Choroid plexus epithelial cell (primary cell): Measurements from ENCODE around the gene VGLL4.
"Not testable (repeated sequence)": the region's sequence is repeated elsewhere in the genome, so short reads cannot be mapped to it uniquely, and the experiment has no call there.

ENCODE experiments used
- DNase-seq: peaks from one replicate; pipeline ENCODE4 v3.0.0-alpha.2; 2010; ENCODE audit warnings: low read depth
- H3K4me3 ChIP-seq: 2 replicates; pipeline ENCODE4 v1.5.1; 2011; ENCODE audit warnings: low read depth, mild to moderate bottlenecking, control low read depth, low read length, moderate library complexity
- CTCF ChIP-seq: conservative IDR thresholded peaks from 2 replicates; pipeline ENCODE4 v1.5.1; 2011; ENCODE audit warnings: low read depth, mild to moderate bottlenecking, control low read depth, inconsistent platforms, low read length, moderate library complexity

VGLL4 gene

GRCh38 chr3:11602239-11602840, 41.4 kb downstream of the VGLL4 start:
- no peak for DNase-seq
- TF ChIP-seq CTCF, result no peak
- H3K4me3 ChIP-seq, result no peak overlapping the region

GRCh38 chr3:11601446-11602238, 42.1 kb downstream of the VGLL4 start:
- no peak overlapping the region for H3K4me3 ChIP-seq
- no peak for TF ChIP-seq CTCF
- DNase-seq, result peak; percentile 29

GRCh38 chr3:11600501-11601282, 43.0 kb downstream of the VGLL4 start:
- no peak overlapping the region for H3K4me3 ChIP-seq
- no peak for TF ChIP-seq CTCF
- peak; percentile 98 for DNase-seq

GRCh38 chr3:11596387-11596786, 47.3 kb downstream of the VGLL4 start:
- peak; percentile 23 for DNase-seq
- TF ChIP-seq CTCF, result no peak
- H3K4me3 ChIP-seq, result no peak overlapping the region

- DNase-seq, H3K4me3 ChIP-seq: not testable (repeated sequence)
Measured at GRCh38 chr3:11595024-11595423, 48.7 kb downstream of the VGLL4 start.

GRCh38 chr3:11593318-11594034, 50.2 kb downstream of the VGLL4 start:
- H3K4me3 ChIP-seq, result no peak overlapping the region
- no peak for TF ChIP-seq CTCF
- no peak for DNase-seq
